Neural progenitor cell (in vitro differentiated cells): Measurements from ENCODE around the gene ZSCAN10. TPM values are rescaled to one million over a fixed set of nuclear protein-coding genes. Genes with fewer than 3 reads are reported as not detected.

Experiments
- DNase-seq: peaks from one replicate; pipeline ENCODE4 v3.0.0-alpha.2; 2016; ENCODE audit warnings: low spot score
- H2AFZ ChIP-seq: fragments of 200-600 bp; sonication (generic); replicated peaks from 2 replicates; pipeline ENCODE4 v1.6.1; 2016; ENCODE audit warnings: antibody characterized with exemption
- H3F3A ChIP-seq: fragments of 200-600 bp; sonication (generic); 2 replicates; pipeline ENCODE4 v1.6.1; 2016; ENCODE audit warnings: antibody characterized with exemption, low read depth
- H3K27ac ChIP-seq: fragments of 200-600 bp; sonication (generic); 2 replicates; pipeline ENCODE4 v1.5.1; 2016; ENCODE audit warnings: mild to moderate bottlenecking
- H3K27me3 ChIP-seq: fragments of 200-600 bp; sonication (generic); 2 replicates; pipeline ENCODE4 v1.6.1; 2016; ENCODE audit warnings: mild to moderate bottlenecking, moderate library complexity
- H3K36me3 ChIP-seq: fragments of 200-600 bp; sonication (generic); 2 replicates; pipeline ENCODE4 v1.5.1; 2016
- H3K4me1 ChIP-seq: fragments of 200-600 bp; sonication (generic); 2 replicates; pipeline ENCODE4 v1.6.1; 2016; ENCODE audit warnings: mixed run types
- H3K4me2 ChIP-seq: fragments of 200-600 bp; sonication (generic); 2 replicates; pipeline ENCODE4 v1.6.1; 2016
- H3K4me3 ChIP-seq: fragments of 200-600 bp; sonication (generic); 2 replicates; pipeline ENCODE4 v1.5.1; 2016
- H3K79me2 ChIP-seq: fragments of 200-600 bp; sonication (generic); 2 replicates; pipeline ENCODE4 v1.6.1; 2016; ENCODE audit warnings: low read depth
- H3K9ac ChIP-seq: fragments of 200-600 bp; sonication (generic); 2 replicates; pipeline ENCODE4 v1.6.1; 2016
- H3K9me3 ChIP-seq: fragments of 200-600 bp; sonication (generic); 2 replicates; pipeline ENCODE4 v1.5.1; 2016; ENCODE audit warnings: low read depth
- H4K20me1 ChIP-seq: fragments of 200-600 bp; sonication (generic); 2 replicates; pipeline ENCODE4 v1.6.1; 2016; ENCODE audit warnings: low read depth
- H3K27ac Mint-ChIP-seq: 3 replicates; pipeline ENCODE4 v1.8.0; 2021; ENCODE audit warnings: mixed read lengths
- H3K27me3 Mint-ChIP-seq: 2 replicates; pipeline ENCODE4 v1.8.0; 2022; ENCODE audit warnings: low read depth, mild to moderate bottlenecking, inconsistent platforms, moderate library complexity, mixed read lengths; ENCODE audit not compliant: insufficient read depth
- H3K36me3 Mint-ChIP-seq: 3 replicates; pipeline ENCODE4 v1.8.0; 2021; ENCODE audit warnings: mixed read lengths
- H3K4me1 Mint-ChIP-seq: 3 replicates; pipeline ENCODE4 v1.8.0; 2021; ENCODE audit warnings: mixed read lengths
- H3K4me3 Mint-ChIP-seq: 3 replicates; pipeline ENCODE4 v1.8.0; 2021; ENCODE audit warnings: mild to moderate bottlenecking, moderate library complexity, mixed read lengths
- H3K9me3 Mint-ChIP-seq: 3 replicates; pipeline ENCODE4 v1.8.0; 2020; ENCODE audit warnings: mixed read lengths
- CTCF ChIP-seq: fragments of 200-600 bp; sonication (generic); IDR thresholded peaks from 2 replicates; pipeline ENCODE4 v1.5.1; 2017; ENCODE audit warnings: antibody characterized with exemption, mild to moderate bottlenecking
- EZH2 ChIP-seq: fragments of 200-600 bp; sonication (generic); IDR thresholded peaks from 2 replicates; pipeline ENCODE4 v1.6.1; 2017; ENCODE audit warnings: antibody characterized with exemption, mild to moderate bottlenecking, moderate library complexity
- EZH2phosphoT487 ChIP-seq: fragments of 200-600 bp; sonication (generic); IDR thresholded peaks from 2 replicates; pipeline ENCODE4 v1.6.1; 2017; ENCODE audit warnings: antibody characterized with exemption
- total RNA-seq: library from RNA; depleted of rRNA; stranded (reverse); fragments of >200 nt; gene quantifications from 2 replicates; pipeline ENCODE4 v1.2.3, GENCODE V29; 2015; ENCODE audit warnings: low replicate concordance

Gene ZSCAN10
- total RNA-seq, 1 donor from 2014 or later = 5.4 TPM

- H3K27ac ChIP-seq = peak overlapping the region; percentile 95
- H3K27me3 Mint-ChIP-seq = peaks cover 9% of the 10 kb centered on the region
- peaks cover 45% of the 10 kb centered on the region for H3K79me2 ChIP-seq
- peak overlapping the region; percentile 100 for H3K4me3 Mint-ChIP-seq
- peak overlapping the region; percentile 73 for H3K27ac Mint-ChIP-seq
- no peaks in the 10 kb centered on the region for H3K9me3 Mint-ChIP-seq
- H4K20me1 ChIP-seq = peaks cover 27% of the 10 kb centered on the region
- H3K9ac ChIP-seq = peak overlapping the region; percentile 96
- peaks cover 7% of the 10 kb centered on the region for H3K4me1 ChIP-seq
- H3K36me3 Mint-ChIP-seq = peaks cover 6% of the 10 kb centered on the region
- H3K4me3 ChIP-seq = peak overlapping the region; percentile 97
- H3K9me3 ChIP-seq = no peaks in the 10 kb centered on the region
- peaks cover 60% of the 10 kb centered on the region for H3F3A ChIP-seq
- H3K4me1 Mint-ChIP-seq = peaks cover 27% of the 10 kb centered on the region
- TF ChIP-seq EZH2phosphoT487 (no peak), CTCF (no peak), EZH2 (no peak)
- H3K36me3 ChIP-seq = no peaks in the 10 kb centered on the region
- H2AFZ ChIP-seq = peak overlapping the region; percentile 92
- peak overlapping the region; percentile 99 for H3K4me2 ChIP-seq
- DNase-seq = no peak
- no peaks in the 10 kb centered on the region for H3K27me3 ChIP-seq
These were observed 34.8 kb upstream of the ZSCAN10 start for GRCh38 chr16:3133844-3134243.

GRCh38 chr16:3131755-3132377, 32.8 kb upstream of the ZSCAN10 start:
- no peak overlapping the region for H3K27ac ChIP-seq
- Mint-ChIP-seq H3K4me1 (peaks cover 37% of the 10 kb centered on the region), H3K9me3 (no peaks in the 10 kb centered on the region), H3K36me3 (peaks cover 10% of the 10 kb centered on the region), H3K27me3 (peaks cover 9% of the 10 kb centered on the region), H3K4me3 (peak overlapping the region; percentile 58), H3K27ac (no peak overlapping the region)
- H3F3A ChIP-seq = peaks cover 77% of the 10 kb centered on the region
- H3K9me3 ChIP-seq = no peaks in the 10 kb centered on the region
- DNase-seq = peak; percentile 78
- no peak overlapping the region for H3K4me3 ChIP-seq
- no peak overlapping the region for H3K9ac ChIP-seq
- H3K4me2 ChIP-seq = no peak overlapping the region
- TF ChIP-seq CTCF = peak; percentile 66
- no peak for TF ChIP-seq EZH2phosphoT487
- H3K4me1 ChIP-seq = peaks cover 7% of the 10 kb centered on the region
- peaks cover 45% of the 10 kb centered on the region for H3K79me2 ChIP-seq
- no peaks in the 10 kb centered on the region for H3K36me3 ChIP-seq
- H2AFZ ChIP-seq = no peak overlapping the region
- H3K27me3 ChIP-seq = no peaks in the 10 kb centered on the region
- H4K20me1 ChIP-seq = peaks cover 37% of the 10 kb centered on the region

- peaks cover 9% of the 10 kb centered on the region for H3K4me1 ChIP-seq
- H4K20me1 ChIP-seq = peaks cover 43% of the 10 kb centered on the region
- H3K27ac ChIP-seq = no peak overlapping the region
- Mint-ChIP-seq H3K27me3 (peaks cover 6% of the 10 kb centered on the region), H3K9me3 (no peaks in the 10 kb centered on the region), H3K36me3 (peaks cover 12% of the 10 kb centered on the region), H3K27ac (peak overlapping the region; percentile 8), H3K4me1 (peaks cover 38% of the 10 kb centered on the region), H3K4me3 (no peak overlapping the region)
- H3K9me3 ChIP-seq = no peaks in the 10 kb centered on the region
- H3K36me3 ChIP-seq = no peaks in the 10 kb centered on the region
- peaks cover 27% of the 10 kb centered on the region for H3K79me2 ChIP-seq
- no peaks in the 10 kb centered on the region for H3K27me3 ChIP-seq
- no peak overlapping the region for H3K9ac ChIP-seq
- H2AFZ ChIP-seq = no peak overlapping the region
- H3K4me3 ChIP-seq = no peak overlapping the region
- DNase-seq = peak; percentile 89
- H3F3A ChIP-seq = peaks cover 84% of the 10 kb centered on the region
- TF ChIP-seq EZH2 = no peak
- no peak for TF ChIP-seq EZH2phosphoT487
- TF ChIP-seq CTCF = peak; percentile 88
- H3K4me2 ChIP-seq = peak overlapping the region; percentile 38
These were observed 30.3 kb upstream of the ZSCAN10 start for GRCh38 chr16:3129137-3130131.
